HG03575 (cell line): Measurements from ENCODE around the gene KIAA1217.

ENCODE experiments used
- ATAC-seq: cut with Tn5 transposase; IDR thresholded peaks from one replicate; pipeline ENCODE4 v1.9.1; 2021; ENCODE audit not compliant: unreplicated experiment, insufficient number of reproducible peaks, low FRiP score; ENCODE audit errors: extremely low read depth

Gene KIAA1217

DNA sequence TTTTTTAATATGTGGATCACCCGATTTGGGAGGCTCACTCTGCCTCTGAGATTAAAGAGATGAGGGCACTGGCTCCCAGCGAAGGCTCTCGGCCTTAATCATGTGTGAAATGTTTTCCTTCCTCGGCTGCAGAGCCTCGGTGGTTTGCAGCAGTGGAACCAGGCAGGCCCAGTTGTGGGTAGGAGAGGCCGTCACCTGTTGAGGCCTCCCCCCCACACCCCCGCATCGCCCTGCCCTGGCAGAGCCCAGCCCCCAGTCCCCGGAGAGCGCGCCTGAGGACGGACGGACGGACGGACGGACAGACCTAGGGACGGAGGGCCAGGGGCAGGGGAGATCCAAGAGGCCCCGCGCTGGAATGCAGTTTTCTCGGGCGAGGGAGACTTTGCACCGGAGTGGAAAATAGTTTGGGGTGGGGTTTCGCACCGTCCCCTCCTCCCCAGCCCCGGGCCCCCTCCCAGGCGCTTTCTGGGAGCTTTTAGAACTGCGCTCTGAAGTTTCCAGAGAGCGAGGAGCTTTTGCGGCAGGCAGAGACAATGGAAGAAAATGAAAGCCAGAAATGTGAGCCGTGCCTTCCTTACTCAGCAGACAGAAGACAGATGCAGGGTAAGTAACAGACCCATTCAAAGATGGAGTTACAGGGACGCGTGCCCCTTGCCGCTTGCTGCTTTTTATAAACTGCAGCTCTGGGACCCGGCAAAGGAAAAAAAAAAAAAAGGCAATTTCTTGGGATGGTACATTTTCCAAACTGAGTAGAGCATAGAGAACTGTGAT is at the start of gene KIAA1217:
Gene KIAA1217, plus strand, starts transcription at position 478 of the 771 bp plus-strand sequence. Its CDS starts 56 bp downstream, at position 534.
- no peak for ATAC-seq

GRCh38 chr10:24162206-24162985 is 46.5 kb upstream of the KIAA1217 start:
- no peak for ATAC-seq

DNA sequence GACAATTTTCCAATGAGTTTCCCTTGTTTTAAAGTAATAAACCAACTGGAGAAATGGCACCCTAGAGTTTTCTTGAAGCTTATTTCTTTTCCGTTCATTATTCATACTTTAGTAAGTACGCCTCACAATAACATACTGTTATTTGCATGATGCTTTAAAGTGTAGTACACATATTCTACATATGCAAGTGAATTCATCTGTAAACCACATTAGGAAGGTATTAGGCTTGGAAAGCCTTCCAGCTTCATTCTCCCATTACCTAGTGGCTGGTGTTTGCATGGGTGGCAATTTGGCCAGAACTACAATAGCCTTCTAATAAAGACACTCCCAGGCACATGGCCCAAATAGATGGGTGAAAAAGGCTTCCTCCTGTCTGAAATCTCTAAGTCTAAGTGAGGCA is 45.5 kb upstream of the KIAA1217 start:
- no peak for ATAC-seq

DNA sequence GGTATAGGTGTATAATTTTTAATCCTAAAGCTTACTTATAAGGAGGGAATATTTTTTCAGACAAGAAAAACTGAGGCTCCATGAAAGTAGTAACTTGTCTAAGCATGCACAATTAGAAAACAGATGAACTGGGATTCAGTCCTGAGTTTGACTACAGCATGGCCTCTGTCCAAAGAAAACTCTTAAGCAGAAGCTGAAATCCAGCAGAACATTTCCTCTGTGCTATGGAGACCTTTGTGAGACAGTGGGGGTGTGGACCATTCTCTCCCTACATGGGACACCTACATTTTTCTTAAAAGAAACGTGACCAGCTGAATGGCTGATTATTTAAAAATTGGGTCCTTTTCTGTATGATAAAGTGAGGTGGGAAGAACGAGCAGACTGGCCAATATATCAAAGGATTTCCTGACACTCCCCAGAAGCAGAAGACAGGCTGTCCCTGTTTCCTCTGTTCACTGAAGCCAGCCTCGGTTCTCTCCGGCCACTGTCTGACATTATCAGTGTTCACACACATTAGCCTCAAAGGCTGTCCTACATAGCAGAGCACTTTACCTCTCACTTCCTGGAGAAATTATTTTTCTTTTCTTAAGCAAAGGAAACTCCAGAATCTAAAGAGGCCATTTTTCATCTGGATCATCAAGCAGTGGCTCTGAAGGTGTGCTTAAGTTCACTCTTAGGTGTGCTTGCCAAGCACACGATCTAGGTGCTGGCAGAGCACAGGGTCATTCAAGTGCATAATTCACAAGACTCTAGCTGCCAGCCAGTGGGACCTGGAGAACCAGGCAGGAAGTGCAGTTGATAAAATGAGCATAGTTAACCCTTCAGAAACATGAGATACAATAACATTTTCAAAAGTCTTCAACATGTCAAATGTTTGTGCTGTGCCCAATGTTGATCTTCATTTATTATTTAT is 40.4 kb upstream of the KIAA1217 start:
- ATAC-seq: no peak

DNA sequence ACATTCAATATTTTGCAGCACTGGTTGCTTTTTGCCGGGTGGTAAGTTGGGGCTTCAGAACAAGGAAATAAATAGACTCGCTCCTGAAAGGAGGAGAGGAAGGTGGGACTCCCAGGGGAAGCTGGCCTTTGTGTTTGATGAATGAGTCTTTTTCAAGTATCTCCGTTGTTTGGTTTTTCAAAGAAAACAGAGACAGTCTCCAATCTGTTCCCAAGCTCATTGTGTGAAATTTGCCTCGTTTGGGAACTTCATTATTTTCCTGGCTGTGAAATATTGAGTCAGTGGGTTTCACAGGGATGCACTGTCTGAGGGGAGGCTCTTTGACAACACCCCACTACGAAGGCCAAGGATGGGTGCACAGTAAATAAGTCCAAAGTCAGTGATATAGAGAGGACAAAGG is 38.7 kb upstream of the KIAA1217 start:
- no peak for ATAC-seq

GRCh38 chr10:24172909-24173308 is 36.0 kb upstream of the KIAA1217 start:
- ATAC-seq: no peak

- no peak for ATAC-seq
These were observed 34.9 kb upstream of the KIAA1217 start for GRCh38 chr10:24174014-24174413.

- no peak for ATAC-seq
These were observed 32.3 kb upstream of the KIAA1217 start for GRCh38 chr10:24176658-24177057.

GRCh38 chr10:24177636-24178035 is 31.3 kb upstream of the KIAA1217 start:
- no peak for ATAC-seq

- no peak for ATAC-seq
These were observed 28.0 kb upstream of the KIAA1217 start for GRCh38 chr10:24180891-24181290.

DNA sequence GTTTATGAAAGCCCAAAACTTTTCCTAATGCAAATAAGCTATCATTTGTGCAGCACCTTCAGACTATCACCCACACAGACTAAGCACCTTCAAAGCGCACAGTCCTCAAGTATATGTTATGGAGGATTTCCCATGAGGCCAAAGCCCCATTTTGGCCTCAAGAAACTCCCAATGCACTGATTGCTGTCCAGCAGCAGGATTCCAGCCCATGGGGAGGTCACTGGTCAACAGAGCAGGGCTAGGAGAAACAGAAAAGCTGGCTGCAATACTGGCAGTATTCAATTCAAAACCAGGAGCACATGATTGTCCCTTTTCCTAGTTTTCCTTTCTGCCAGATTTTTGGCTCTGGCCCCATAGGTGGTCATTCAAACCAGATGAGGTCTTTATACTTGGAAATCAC is 24.5 kb upstream of the KIAA1217 start:
- no peak for ATAC-seq

DNA sequence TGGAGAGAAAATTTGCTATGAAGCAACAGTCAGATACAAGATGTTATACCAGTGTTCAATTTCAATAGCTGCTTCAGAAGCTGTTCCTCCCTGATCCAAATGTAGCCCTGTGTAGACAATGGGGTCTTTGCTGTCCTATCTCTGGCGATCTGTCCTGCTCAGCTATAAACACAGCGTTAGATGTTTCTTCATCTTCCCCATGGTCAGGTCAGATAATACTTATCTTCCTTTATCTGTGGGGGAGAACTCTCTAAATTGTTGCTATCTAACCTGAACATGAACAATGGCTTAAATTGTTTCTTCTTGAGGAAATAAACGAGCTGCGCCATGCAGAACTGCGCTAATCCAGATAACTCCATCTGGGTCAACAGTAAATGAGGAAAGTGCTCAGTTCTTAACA is 15.6 kb upstream of the KIAA1217 start:
- no peak for ATAC-seq

DNA sequence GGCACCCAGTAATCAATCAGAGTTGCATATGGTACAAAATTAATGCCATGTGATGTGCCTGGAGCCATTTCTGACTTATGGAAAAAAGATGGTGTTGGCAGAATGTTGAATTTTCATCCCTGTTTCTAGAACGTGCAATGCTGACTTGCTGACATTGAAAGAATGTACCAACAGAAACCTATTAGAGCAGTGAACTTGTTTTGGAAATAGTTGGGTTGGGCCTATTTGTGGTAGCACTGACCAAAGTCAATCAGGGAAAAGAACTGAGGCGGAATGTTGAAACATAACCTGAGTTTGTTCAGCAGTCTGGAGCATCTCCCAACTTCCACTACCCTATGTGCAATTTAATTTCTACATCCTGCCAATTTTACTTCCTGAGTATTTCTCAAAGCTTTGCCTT is 11.7 kb upstream of the KIAA1217 start:
- ATAC-seq: no peak

GRCh38 chr10:24201503-24202180 is 7.3 kb upstream of the KIAA1217 start:
- no peak for ATAC-seq

DNA sequence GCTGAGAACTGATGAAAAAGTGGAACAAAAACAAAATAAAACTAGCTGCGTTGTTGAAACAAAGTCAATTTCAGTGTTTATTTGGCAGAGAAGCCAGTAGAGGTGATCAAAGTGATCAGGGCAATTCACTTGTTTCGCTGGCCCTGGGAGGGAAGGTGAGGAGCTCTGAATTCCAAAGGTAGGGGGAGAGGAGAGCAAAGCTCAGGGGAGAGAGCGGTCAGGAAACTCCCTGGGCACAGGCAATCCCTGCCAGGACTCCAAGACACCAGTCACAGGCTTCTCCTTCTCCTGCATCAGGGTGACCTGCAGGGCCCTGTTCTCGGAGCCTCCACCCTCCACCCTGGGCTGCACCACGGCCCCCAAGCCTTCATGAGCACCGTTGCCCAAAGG is 6.8 kb upstream of the KIAA1217 start:
- no peak for ATAC-seq

DNA sequence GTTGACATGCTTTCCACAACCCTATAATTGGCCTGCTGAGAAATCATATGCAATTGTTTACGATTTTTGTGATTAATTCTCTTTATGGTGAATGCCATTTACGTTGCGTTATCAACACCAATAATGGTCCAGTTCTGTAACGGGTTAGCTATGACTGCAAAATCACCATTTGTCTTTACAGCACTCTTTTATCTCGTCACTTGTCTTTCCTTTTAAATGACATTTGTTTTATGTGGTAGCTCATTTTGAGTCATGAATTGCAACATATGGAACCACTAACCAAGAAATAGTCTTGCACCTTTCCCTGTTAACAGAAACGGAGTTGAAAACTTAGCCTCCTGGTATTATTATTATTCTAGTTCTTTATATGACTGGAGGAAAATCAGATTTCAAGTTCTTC is 3.1 kb upstream of the KIAA1217 start:
- no peak for ATAC-seq

- ATAC-seq: no peak
These were observed 2.6 kb upstream of the KIAA1217 start for GRCh38 chr10:24206334-24206733.

- no peak for ATAC-seq
These were observed 2.0 kb upstream of the KIAA1217 start for GRCh38 chr10:24206926-24207325.

DNA sequence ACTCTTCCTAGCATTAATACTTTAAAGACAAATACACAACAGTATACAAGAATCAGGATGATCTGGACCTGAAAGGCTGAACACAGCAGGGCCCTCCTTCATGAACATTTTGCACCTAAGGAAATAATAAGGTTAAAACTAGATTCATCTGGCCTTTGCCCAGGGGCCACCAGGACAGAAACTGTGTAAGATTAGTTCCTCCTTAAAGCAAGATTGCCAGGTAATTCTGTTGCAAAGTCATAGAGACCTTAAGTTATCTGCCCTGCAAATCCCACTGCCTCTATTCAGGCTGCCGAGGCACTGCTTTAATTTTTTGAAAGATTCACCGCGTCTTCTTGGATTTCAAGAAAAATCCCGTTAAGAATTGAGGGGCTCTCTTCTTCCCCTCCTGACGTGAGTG is 1.6 kb upstream of the KIAA1217 start:
- ATAC-seq: no peak
